ENCODE results near the gene SCLT1.

DNA sequence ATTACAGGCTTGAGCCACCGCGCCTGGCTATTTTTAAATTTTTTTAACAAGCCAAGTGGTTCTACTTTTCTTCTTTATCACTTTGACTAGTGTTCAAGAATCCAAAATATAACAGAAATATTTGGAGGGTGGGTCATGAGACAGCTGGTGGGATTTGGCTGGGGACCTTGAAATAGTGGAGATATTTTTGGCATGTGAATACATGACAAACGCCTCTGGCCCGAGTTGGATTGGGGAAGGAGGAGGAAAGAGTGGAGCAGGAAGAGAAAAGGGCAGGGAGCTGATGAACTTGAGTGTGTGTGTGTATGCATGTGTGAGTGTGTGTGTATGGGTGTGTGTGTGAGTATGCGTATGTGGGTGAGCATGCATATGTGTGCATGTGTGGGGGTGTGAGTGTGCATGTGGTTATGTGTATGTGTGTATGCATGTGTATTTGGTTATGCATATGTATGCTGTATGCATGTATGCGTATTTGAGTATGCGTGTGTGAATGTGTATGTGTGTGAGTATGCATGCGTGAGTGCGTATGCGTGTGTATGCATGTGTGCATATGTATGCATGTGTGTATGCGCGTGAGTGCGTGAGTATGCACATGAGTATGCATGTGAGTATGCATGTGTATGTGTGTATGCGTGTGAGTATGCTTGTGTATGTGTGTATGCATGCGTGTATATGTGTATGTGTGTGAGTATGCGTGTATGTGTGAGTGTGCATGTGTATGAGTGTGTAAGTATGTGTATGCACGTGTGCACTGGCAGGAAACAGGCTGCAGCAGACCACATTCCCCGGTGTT lies 234.3 kb downstream of the SCLT1 start:
- TF ChIP-seq, protein P1, sequence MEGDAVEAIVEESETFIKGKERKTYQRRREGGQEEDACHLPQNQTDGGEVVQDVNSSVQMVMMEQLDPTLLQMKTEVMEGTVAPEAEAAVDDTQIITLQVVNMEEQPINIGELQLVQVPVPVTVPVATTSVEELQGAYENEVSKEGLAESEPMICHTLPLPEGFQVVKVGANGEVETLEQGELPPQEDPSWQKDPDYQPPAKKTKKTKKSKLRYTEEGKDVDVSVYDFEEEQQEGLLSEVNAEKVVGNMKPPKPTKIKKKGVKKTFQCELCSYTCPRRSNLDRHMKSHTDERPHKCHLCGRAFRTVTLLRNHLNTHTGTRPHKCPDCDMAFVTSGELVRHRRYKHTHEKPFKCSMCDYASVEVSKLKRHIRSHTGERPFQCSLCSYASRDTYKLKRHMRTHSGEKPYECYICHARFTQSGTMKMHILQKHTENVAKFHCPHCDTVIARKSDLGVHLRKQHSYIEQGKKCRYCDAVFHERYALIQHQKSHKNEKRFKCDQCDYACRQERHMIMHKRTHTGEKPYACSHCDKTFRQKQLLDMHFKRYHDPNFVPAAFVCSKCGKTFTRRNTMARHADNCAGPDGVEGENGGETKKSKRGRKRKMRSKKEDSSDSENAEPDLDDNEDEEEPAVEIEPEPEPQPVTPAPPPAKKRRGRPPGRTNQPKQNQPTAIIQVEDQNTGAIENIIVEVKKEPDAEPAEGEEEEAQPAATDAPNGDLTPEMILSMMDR (IDR thresholded peaks at IDR 0.05): no peak
- TF ChIP-seq POLR2A (IDR thresholded peaks at IDR 0.05): no peak

All from thyroid gland (tissue), 4 donors.